Stimulated activated CD4-positive, alpha-beta T cell treated with anti-CD3 and anti-CD28 coated beads, Interleukin-15, amount 100 ng/mL, for 1 hour (primary cell): ENCODE data around the gene CAMKK1.

Experiments used
- DNase-seq, 2 donors: peaks; one replicate each; pipeline ENCODE4 v3.0.0-alpha.2; 2020; ENCODE audit warnings: low read depth in 1 of 2, low spot score in 1 of 2

CAMKK1 gene

DNA sequence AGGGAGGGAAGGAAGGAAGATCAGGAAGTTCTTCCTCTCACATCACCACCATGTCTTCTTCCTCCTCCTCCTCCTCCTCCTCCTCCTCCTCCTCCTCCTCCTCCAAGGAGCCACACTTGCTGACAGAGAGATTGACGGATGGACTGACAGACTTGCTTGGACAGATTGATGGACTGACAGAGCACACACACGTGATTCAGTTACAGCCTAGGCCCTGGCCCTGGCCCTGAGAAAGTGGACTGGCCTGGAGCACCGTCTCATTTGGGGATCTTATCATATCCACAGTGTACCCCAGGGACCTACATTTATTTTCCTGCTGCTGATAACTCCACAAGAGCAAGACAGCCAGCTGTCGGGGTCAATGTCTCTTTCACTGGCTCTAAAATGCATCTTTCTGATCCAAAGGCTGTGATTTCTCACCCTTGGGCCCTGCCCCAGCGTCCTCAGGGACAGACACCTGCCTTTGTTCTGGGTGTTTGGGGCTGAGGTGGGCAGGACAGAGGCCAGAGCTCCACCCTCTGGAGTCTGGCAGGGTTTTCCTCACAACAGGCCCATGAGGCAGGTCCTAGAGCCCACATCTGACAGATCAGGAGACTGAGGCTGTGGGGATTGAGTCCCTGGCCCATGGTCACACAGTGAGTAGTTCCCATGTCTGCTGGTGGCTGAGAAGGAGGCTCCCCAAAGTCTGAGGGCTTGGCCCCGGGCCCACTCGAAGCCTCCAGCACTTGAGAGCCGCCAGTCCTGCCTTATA lies 25.7 kb upstream of the CAMKK1 start:
- no peak for DNase-seq

DNA sequence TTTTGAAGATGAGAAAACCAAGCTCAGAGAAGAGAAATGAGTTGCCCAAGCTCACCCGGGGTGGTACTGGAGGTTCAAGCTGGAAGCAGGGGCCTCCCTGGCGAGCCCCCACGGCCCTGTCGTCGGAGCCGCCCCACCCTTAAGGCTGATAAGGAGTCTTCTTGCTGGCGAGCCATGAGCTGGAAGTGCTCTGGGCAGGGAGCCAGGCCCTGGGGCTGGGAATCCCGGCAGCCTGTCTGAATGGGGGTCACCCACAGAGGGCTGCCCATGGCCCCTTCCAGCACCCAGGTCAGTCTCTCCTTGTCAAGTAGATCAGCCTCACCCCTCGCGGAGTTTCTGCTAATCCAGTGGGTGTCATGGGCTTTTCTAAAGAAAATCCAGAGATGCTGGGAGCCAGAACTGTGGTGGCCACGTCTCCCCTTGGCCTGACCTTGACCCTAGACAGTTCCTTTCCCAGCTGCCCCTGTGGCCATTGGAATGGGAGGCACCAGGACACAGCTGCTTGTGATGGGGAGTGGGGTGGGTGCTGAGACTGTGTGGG lies 24.6 kb upstream of the CAMKK1 start:
- DNase-seq = no peak

DNA sequence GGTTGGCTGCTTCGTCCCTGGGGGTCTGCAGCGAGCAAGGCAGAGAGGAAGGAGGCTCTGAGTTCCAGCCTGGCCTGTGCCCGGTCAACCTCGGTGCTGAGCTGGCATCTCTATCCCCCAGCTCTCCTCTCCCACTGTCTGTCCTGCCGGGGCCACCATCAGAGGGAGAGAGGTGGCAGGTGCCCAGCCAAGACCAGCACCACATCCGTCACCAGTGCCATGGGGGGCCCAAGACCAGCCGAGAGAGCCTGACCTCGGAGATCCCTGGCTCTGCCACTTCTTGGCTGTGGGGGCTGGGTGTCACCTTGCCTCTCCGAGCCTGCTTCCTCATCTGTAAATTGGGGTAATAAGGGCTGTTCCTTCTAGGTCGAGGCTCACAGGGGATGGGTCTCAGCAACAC lies 24.0 kb upstream of the CAMKK1 start:
- no peak for DNase-seq

DNA sequence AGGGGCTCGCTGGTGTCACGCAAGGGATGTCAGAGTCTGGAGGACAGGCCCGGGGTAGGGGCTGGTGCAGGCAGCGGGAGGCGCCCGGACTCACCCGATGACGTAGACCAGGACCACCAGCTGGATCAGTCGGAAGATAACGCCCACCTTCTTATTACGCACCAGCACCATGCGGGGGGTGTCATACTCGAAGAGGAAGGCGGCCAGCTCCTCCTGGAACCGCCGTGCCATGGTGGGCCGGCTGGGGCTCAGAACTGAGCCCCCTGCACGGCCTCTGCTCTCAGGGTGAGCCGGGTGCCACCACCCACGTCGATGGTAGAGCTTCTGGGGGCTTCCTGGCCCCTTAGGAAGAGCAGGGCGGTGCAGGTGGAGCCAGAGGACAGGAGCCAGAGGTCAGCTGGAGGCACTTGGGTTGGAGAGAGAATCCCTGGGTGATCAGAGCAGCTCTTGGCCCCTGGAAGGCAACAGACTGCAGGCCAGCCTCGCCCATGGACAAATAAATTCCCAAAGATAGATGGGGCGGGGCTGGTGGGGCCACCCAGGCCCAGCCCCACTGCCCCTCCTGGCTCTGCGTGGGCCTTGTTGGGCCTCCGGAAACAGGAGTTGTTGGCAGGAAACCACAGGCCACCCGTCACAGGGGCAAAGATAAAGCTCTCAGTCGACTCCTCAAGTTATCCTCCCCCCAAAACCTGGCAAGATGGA lies 23.3 kb upstream of the CAMKK1 start, which contains the start of gene P2RX1:
Gene P2RX1, minus strand, starts transcription at position 471 of the 702 bp plus-strand sequence. Its CDS starts 240 bp downstream, at position 231.
- no peak for DNase-seq

DNA sequence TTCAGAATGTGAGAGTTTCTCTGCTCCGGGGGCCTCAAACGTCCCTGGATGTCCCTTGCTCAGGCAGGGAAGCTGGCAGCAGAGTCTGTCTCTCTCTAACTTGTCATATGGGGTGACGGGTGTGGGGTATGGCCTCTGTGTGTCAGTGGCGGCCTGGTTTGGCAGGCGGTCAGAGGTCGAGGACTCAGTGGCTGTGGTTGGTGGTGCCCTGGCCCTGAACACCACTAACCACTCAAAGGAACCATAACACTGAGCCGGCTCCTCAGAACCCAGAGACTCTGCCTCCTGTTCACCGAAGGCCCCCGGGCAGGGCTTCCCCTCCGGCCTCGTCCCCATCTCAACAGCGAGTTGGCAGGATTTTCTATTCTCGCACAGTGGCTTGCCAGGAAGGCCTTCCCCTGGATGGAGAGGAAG lies 22.7 kb upstream of the CAMKK1 start:
- no peak for DNase-seq

DNA sequence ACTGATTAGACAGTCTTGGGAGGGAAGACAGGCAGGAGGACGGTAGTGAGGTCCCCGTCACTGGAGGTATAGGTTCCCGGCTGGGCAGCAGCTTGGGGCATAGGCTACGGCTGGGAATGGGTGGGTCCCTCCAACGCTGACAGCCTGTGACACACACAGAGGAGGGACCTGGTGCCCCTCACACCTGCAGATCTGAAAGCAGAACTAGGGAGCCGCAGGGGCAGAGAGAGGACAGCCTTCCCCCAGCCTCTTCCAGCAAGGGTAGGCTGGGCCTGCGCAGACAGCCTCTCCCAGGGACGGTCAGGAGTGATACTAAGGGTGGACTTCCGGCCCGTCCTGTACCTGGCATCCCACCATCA lies 21.4 kb upstream of the CAMKK1 start:
- DNase-seq = no peak

DNA sequence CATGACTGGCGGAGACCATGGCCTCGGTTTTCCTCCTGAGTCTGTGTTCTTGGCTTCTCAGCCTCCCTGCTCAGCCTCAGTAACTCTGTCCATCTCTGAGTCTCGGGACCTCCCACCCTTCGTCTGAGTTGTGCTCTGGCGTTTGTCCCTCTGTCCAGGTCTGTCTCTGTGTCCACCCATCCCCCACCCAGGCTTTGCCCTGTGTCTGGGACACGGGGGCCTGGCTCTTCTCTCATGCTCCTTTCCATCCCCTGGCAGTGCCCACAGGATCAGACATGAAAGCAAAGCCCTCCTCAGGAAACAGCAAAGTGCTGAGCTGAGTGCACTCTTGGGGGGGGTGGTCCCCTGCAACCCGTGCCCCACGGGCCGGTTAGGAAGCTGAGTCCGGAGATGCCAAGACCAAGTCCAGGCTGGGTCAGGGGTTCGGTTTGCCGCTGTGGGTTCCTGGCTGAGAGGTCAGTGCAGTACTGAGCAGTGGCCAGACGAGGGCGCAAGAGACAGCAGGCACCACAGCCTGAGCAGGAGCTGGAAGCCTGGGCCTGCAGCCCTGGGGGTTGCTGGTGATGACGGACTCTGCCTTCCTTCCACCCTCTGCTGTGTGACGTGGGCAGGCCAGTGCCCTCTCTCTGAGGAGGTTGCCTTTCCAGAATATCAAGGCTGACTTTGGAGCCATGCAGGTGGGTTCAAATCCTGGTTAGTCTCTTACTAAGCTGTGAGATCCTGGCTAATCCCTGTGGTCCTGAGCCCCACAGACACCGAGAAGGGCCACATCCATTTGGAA lies 20.9 kb upstream of the CAMKK1 start:
- peak; percentile 57 to 70 for DNase-seq

DNA sequence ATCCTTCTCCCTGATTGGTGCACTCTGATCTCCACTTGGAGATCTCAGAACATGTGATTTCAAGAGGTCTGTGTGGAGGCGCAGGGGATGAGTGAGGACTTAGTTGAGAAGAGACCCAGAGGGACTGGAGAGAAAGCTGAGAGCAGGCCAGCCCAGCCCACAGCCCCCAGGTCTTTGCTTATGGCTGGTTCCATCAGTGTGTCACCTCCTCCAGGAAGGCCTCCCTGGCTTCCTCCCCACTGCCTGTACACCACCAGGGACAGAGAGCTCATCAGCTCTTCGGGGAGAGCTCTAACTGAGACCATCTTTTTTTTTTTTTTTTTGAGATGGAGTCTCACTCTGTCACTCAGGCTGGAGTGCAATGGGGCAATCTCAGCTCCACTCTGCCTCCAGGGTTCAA lies 20.0 kb upstream of the CAMKK1 start:
- DNase-seq = no peak

DNA sequence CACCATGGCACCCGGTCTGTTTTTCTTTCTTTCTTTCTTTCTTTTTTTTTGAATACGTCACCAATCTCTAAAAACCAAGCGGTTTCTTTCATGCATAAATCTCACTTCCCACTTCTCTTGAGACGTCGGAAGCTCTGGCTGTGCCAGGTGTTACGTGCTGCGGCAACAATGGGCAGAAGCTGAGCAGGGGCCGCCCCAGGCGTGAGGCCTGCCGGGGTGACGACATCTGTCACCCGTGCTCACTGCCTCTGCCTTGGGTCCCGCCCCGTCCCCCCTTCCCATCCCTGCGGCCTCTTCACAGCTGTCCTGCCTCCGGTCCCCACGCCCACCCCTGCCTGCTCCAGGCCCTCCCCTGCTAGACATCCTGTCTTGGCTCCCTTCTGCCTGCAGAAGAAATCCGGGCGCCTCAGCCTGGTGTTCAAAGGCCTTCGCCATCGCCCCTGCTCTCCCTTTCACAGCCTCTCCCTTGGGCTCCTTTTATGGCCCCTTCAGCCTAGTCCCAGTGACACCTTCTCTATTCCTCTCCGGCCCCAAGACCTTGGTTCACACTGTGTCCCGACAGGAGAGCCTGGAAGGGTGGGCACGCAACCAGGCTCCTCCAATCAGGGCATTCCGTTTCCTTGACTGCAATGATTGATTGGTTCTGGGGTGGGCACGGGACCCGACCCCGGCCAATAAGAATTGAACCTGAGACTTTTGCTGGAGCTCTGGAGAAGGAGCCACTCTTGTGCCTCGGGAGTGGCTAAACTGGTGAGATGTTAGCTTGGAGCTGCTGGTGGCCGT lies 18.6 kb upstream of the CAMKK1 start:
- peak; percentile 25 to 46 for DNase-seq

DNA sequence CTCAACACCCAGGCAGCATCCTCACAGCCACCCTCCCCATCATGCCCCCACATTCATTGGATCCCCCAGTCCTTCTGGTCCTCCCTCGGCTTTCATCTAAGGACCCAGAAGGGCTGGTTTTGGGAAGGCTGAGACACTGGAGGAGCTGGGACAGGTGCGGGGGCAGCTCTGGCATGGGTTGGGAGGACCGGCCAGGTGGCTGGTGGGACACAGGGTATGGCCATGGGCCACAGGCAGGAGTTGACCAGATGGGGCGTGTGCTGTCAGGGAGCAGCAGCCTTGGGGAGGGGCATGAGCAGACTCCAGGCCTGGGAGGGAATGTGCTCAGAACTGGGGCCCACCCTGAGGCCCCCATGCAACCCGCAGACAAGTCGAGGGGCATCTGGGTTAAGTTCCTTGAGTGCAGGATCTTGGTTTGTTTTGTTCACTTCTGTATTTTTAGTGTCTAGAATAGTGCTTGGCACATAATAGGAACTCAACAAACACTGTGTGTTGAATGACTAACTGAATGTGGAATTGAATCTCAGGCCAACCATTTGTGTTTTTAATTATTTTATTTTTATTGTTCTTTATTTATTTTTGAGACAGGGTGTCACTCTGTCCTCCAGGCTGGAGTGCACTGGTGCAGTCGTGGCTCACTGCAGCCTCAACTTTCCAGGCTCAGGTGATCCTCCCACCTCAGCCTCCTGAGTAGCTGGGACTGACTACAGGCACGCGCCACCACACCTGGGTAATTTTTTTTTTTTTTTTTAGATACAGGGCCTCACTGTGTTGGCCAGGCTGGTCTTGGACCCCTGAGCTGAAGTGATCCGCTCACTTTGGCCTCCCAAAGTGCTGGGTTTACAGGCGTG lies 17.8 kb upstream of the CAMKK1 start:
- no peak for DNase-seq

DNA sequence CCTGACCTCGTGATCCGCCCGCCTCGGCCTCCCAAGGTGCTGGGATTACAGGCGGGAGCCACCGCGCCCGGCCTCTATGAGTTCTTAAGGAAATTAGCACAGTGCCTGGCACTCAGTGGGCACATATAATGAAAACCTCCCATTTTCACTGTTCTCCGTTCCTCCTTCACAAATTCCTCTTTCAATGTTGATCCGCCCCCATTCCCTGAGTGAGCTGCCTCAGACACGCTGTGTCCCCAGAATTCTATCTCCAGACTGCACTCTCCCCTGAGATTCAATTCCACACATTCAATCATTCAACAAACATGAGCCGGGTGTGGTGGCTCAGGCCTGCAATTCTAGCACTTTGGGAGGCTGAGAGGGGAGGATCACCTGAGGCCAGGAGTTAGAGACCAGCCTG lies 16.4 kb upstream of the CAMKK1 start:
- no peak for DNase-seq

DNA sequence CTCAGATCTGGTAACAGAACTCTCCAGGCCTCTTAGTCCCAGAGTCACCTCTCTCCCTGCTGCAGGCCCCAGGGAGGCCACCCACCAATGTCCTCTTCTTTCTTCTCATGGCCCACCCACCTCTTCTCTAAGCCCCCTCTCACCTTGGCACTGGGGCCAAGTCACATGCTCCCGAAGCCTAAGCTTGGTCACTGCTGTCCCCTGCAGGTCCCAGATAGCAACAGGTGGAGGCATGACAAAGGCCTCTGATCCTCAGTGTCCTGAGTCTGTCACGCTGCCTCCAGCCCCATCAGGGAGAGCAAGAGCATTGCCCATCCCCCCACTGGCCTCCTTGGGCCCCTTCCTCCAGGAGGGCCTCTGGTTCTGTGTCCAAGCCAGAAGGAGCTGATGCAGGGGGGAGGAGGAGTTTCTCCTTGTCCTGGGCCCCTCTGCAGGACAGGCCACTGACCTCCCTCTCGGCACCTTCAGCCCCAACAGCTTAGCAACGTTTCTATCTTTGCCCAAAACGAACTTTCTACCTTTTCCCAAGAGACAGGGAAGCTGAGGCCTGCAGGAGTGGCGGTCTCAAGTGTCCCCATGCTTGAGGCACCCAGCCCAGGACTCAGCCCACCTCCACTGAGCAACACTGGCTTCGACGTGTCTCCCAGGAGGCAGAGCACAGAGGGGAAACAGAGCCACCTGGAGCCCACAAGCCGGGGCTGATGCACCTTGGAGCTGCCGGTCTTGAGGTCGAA lies 14.8 kb upstream of the CAMKK1 start:
- DNase-seq = no peak

DNA sequence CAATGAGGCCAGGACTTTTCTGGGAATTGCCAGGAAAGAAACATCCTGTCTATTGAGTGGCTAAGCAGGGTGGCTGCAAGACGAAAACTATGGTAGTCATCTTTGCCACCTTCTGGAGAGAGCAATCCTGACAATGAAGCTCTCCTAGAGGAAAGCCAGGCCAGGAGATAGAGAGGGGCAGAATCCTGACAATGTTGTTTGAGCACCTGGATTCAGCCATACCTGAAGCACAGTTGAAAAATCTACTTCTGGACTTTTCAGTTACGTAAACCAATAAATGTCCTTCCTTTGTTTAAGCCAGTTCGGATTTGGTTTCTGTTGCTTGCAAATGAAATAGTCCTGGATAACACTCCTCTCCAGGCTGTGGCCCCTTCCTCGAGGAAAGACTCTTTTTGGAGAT lies 14.0 kb upstream of the CAMKK1 start:
- DNase-seq = no peak

DNA sequence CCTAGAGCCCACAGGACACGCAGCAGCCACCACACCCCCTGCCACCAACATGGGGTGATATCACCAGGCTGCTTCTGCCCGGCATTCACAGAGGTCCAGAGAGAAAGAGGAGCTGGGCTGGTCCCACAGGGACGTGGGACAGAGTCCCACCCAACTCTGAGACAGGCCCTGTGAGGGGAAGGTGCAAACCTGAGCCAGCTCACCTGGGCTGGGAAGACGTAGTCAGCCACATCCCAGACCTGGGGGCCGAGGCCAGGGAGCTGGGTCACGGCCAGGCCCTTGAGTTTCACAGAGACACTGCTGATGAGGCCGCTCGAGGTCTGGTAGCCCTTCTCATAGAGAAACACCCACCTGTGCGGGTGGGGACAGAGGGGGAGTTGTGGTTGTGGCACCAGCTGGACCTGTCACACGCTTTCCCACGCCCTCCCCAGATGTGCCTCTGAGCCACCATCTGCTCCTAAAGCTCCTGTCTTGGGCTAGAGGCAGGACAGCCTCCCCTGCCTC lies 12.2 kb upstream of the CAMKK1 start:
- no peak for DNase-seq

DNA sequence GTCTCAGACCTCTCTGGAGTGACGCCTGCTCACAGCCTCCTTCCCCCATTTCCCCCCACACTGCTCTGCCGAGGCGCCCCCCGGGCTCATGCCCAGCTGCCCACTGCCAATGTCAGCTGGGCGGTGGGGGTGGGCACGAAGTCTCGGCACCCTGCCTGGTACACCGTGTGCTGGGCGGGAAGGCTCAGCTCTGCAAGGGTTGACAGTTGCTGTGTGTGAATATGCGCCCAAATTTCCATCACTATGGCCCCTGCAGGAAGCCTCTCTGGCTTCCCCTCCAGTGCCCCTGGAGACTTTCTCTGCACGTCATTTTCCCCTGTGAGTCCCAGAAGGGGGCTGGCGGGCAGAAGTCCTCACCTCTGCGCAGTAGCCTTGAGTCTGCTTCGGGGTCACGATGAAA lies 11.6 kb upstream of the CAMKK1 start:
- no peak for DNase-seq

DNA sequence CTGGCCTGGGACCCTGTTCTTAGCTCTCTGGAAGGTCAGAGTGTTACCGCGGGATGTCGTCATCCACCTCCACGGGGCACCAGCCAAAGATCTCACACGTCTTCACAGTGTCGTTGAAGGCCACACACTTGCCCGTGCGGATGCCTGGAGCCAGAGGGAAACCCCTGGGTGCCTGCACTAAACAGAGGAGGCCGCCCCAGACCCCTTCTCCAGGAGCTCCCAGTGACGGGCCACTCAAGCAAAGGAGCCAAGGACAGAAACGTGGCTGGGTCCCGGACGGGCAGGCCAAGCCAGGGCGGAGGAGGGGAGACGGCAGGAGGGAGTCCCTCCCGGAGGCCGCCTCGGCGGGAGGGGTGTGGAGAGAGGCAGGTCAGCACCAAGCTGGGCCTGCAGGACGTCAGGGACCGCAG lies 11.0 kb upstream of the CAMKK1 start:
- no peak for DNase-seq

DNA sequence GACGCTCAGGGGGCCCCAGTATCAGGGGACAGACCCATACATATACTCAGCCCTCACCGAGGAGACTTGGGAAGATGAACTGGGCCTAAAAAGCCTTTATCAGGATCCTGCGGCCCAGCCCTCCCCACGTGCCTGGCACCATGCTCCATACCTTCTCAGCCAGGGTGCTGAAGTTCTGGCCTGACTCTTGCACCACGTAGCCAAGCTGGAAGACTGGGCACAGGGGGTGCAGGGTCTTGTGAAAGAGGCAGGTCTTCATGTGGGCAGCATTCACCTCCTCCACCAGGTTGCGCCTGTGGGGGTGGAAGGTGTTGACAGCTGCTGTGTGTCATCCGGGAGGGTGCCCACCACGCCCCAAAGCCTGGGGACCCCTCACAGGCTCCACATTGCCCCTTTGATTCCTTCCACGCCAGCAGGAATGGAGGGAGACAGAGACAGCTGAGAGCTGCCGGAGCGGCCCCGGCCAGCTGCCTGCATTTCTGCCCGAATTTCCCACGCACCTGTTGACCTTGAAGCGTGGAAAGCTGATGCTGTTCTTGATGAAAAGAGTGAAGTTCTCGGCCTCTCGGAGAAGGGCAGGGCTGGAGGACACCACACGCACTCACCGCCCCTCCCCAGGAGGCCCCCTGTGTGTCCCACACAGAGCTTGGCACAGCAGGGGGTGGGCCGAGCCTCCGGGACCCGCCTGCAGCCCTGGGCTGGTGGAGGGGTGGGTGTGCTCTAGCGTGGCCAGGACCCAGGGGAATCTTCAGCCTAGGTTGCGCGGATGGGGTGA lies 10.4 kb upstream of the CAMKK1 start:
- DNase-seq = no peak

DNA sequence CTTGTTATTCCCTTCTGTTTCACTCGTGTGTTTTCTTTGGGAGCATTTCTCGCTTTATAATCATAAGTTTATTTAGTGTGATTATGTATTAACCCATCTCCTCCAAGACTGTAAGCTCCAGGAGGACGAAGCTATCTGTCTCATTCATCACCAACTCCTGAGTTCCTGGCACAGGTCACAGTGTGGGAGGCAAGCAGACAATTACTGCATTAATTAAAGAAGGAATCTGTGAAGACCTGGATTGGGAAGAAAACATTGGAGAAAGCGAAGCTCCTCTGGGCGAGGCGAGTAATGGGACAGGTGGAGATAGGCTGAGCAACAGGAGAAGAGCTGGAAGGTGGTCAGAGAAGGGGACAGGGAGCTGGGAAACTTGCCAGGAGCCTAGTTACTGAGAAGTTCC lies 7.8 kb upstream of the CAMKK1 start:
- no peak for DNase-seq
